ENCODE results near the gene SLC27A5. TPM values are rescaled to one million over a fixed set of nuclear protein-coding genes. Genes with fewer than 3 reads are reported as not detected.
A peak's percentile ranks its signal among the peaks of the same experiment; 100 is the strongest.

Gene SLC27A5
- total RNA-seq, 5 donors from 2014 or later (not counting 1 experiment from before 2014, with no cell fraction given): 8.4 to 18.3 (median 14.6) TPM

GRCh38 chr19:58558066-58558622 is 46.4 kb upstream of the SLC27A5 start, which contains the start of gene UBE2M:
Gene UBE2M, minus strand, starts transcription at chr19:58558611. Its CDS starts 230 bp downstream, at chr19:58558381.
- H3K27me3 Mint-ChIP-seq: no peaks in the 10 kb centered on the region
- under 1% methylated on average over 58 of the region's 62 CpGs for WGBS (ENCODE audit: insufficient coverage)
- Histone ChIP-seq H3K9me3 (no peaks in the 10 kb centered on the region), H3K27ac (ENCODE audit: low read length) (peak within 1 kb of the TSS; percentile 91), H3K4me1 (ENCODE audit: control insufficient read depth in 1 of 2, extremely low read depth in 1 of 2, insufficient read depth in 2 of 2, low read length in 2 of 2) (peaks cover 36 to 82% of the 10 kb centered on the region in 2 experiments), H3K4me3 (ENCODE audit: control insufficient read depth in 1 of 2, extremely low read depth in 1 of 2, low read length in 1 of 2) (peak within 1 kb of the TSS; percentile 82 to 94), H3K27me3 (replicated peaks in 1 of 2; ENCODE audit: control insufficient read depth in 2 of 2, extremely low read depth in 1 of 2, insufficient read depth in 2 of 2, low read length in 1 of 2) (peaks cover 0 to 4% of the 10 kb centered on the region in 2 experiments), H3K36me3 (ENCODE audit: control insufficient read depth in 2 of 2, extremely low read depth in 1 of 2, insufficient read depth in 1 of 2, low read length in 1 of 2) (peaks cover 0 to 16% of the 10 kb centered on the region in 2 donors)
- H3K4me1 Mint-ChIP-seq: peaks cover 71 to 80% (median 75%) of the 10 kb centered on the region in 3 donors
- H3K36me3 Mint-ChIP-seq: peaks cover 17% of the 10 kb centered on the region
- DNase-seq (peak in 33 of 35 experiments; percentile 43 to 78 (median 65)), ATAC-seq (replicated peaks in 1 of 4) (peak; percentile 4 to 26 (median 8))
- ChIA-PET CTCF (interaction anchor here in 1 of 2 donors (0.7 kb wide), 1 partner anchor 1033 kb away, joined by 4 read pairs; no protein-coding TSS in a partner anchor), POLR2A (interaction anchor here in 1 of 2 donors (1.0 kb wide), 1 partner anchor 14 kb away, joined by 3 read pairs; the partner anchor contains the start of gene TRIM28)
- no peaks in the 10 kb centered on the region for H3K9me3 Mint-ChIP-seq
- peak within 1 kb of the TSS; percentile 98 for H3K27ac Mint-ChIP-seq
- H3K4me3 Mint-ChIP-seq: peak within 1 kb of the TSS; percentile 97 to 98 (median 97)

DNA sequence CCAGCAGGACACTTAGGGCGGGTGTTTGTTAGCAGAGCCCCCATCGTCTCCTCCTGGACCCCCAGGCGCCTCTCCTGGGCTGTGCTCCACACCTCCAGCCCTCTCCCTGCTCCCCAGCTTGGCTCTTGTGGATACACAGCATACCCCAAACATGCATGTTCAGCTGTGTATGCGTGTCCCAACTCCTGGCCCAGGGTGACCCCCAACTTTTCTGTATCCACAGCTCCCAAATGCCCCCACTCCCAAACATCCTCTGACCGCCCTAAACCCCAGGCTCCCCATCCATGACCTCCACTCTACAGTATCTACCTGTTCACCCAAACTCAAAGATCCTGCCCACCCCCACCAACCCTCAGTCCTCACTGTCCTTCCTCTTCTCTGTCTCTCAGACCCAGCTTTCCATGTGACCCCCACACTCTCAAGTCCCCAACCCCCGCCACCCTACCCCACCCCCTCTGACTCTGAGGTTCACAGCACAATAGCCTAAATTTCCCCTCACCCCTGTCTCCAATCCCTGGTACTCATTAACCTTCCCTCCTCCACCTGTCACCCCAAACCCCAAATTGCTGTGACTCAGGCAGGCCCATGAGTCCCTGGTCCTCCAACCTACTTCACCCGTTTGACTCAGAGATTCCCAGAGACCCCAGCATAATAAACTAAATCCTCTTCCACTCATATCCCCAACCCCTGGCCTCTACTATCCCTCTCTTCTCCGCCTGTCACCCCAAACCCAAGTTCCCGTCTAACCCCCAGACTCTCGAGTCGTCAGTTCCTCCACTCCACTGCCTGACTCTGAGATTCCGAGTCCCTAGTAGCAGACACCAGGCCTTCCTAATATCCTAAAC is 45.7 kb upstream of the SLC27A5 start:
- Histone ChIP-seq H3K4me1 (ENCODE audit: control insufficient read depth in 1 of 2, extremely low read depth in 1 of 2, insufficient read depth in 2 of 2, low read length in 2 of 2) (peaks cover 32 to 77% of the 10 kb centered on the region in 2 experiments), H3K4me3 (ENCODE audit: control insufficient read depth in 1 of 2, extremely low read depth in 1 of 2, low read length in 1 of 2) (peak overlapping the region; percentile 82 to 90), H3K27ac (ENCODE audit: low read length) (peak overlapping the region; percentile 85), H3K9me3 (no peaks in the 10 kb centered on the region), H3K27me3 (replicated peaks in 1 of 2; ENCODE audit: control insufficient read depth in 2 of 2, extremely low read depth in 1 of 2, insufficient read depth in 2 of 2, low read length in 1 of 2) (peaks cover 0 to 4% of the 10 kb centered on the region in 2 experiments), H3K36me3 (ENCODE audit: control insufficient read depth in 2 of 2, extremely low read depth in 1 of 2, insufficient read depth in 1 of 2, low read length in 1 of 2) (peaks cover 0 to 23% of the 10 kb centered on the region in 2 donors)
- Mint-ChIP-seq H3K4me3 (peak overlapping the region; percentile 87 to 97 (median 90)), H3K9me3 (no peaks in the 10 kb centered on the region), H3K27me3 (no peaks in the 10 kb centered on the region), H3K36me3 (peaks cover 22% of the 10 kb centered on the region), H3K4me1 (peaks cover 71 to 83% (median 78%) of the 10 kb centered on the region in 3 donors), H3K27ac (peak overlapping the region; percentile 91 to 93)
- 31% methylated on average over 11 of the region's 12 CpGs for WGBS (ENCODE audit: insufficient coverage)
- POLR2A ChIA-PET: no interaction called here
- no peak for ATAC-seq (replicated peaks in 1 of 4)
- DNase-seq: peak in 1 of 35 experiments; percentile 28
- CTCF ChIA-PET: no interaction called here

GRCh38 chr19:58556622-58557220 is 44.9 kb upstream of the SLC27A5 start:
- Mint-ChIP-seq H3K27ac (peak overlapping the region; percentile 75 to 93), H3K36me3 (peaks cover 29% of the 10 kb centered on the region), H3K27me3 (no peaks in the 10 kb centered on the region), H3K4me3 (peak overlapping the region; percentile 87 to 97 (median 90)), H3K4me1 (peaks cover 72 to 77% (median 74%) of the 10 kb centered on the region in 3 donors), H3K9me3 (no peaks in the 10 kb centered on the region)
- DNase-seq (no peak), ATAC-seq (replicated peaks in 1 of 4) (no peak)
- POLR2A ChIA-PET: no interaction called here
- peaks cover 0 to 3% of the 10 kb centered on the region in 2 experiments for H3K27me3 ChIP-seq (replicated peaks in 1 of 2; ENCODE audit: control insufficient read depth in 2 of 2, extremely low read depth in 1 of 2, insufficient read depth in 2 of 2, low read length in 1 of 2)
- peak overlapping the region; percentile 85 for H3K27ac ChIP-seq (ENCODE audit: low read length)
- CTCF ChIA-PET: no interaction called here
- no peaks in the 10 kb centered on the region for H3K9me3 ChIP-seq
- H3K36me3 ChIP-seq (ENCODE audit: control insufficient read depth in 2 of 2, extremely low read depth in 1 of 2, insufficient read depth in 1 of 2, low read length in 1 of 2): peaks cover 0 to 30% of the 10 kb centered on the region in 2 donors
- H3K4me1 ChIP-seq (ENCODE audit: control insufficient read depth in 1 of 2, extremely low read depth in 1 of 2, insufficient read depth in 2 of 2, low read length in 2 of 2): peaks cover 26 to 71% of the 10 kb centered on the region in 2 experiments
- H3K4me3 ChIP-seq (ENCODE audit: control insufficient read depth in 1 of 2, extremely low read depth in 1 of 2, low read length in 1 of 2): peak overlapping the region in 1 of 2 donors; percentile 90
- 67% methylated on average over 2 of the region's 10 CpGs for WGBS (ENCODE audit: insufficient coverage)

- H3K4me3 Mint-ChIP-seq: peak overlapping the region; percentile 89 to 97 (median 90)
- H3K27me3 ChIP-seq (replicated peaks in 1 of 2; ENCODE audit: control insufficient read depth in 2 of 2, extremely low read depth in 1 of 2, insufficient read depth in 2 of 2, low read length in 1 of 2): no peaks in the 10 kb centered on the region
- H3K27ac ChIP-seq (ENCODE audit: low read length): peak overlapping the region; percentile 96
- no peaks in the 10 kb centered on the region for H3K9me3 ChIP-seq
- no peaks in the 10 kb centered on the region for H3K9me3 Mint-ChIP-seq
- ChIA-PET CTCF (no interaction called here), POLR2A (no interaction called here)
- H3K4me1 ChIP-seq (ENCODE audit: control insufficient read depth in 1 of 2, extremely low read depth in 1 of 2, insufficient read depth in 2 of 2, low read length in 2 of 2): peaks cover 24 to 65% of the 10 kb centered on the region in 2 experiments
- H3K27me3 Mint-ChIP-seq: no peaks in the 10 kb centered on the region
- no peak overlapping the region for H3K4me3 ChIP-seq (ENCODE audit: control insufficient read depth in 1 of 2, extremely low read depth in 1 of 2, low read length in 1 of 2)
- H3K27ac Mint-ChIP-seq: peak overlapping the region; percentile 30 to 75
- ATAC-seq (replicated peaks in 1 of 4): no peak
- 75% methylated on average over 1 of the region's 16 CpGs for WGBS (ENCODE audit: insufficient coverage)
- no peak for DNase-seq
- peaks cover 32% of the 10 kb centered on the region for H3K36me3 Mint-ChIP-seq
- peaks cover 0 to 37% of the 10 kb centered on the region in 2 donors for H3K36me3 ChIP-seq (ENCODE audit: control insufficient read depth in 2 of 2, extremely low read depth in 1 of 2, insufficient read depth in 1 of 2, low read length in 1 of 2)
- peaks cover 67 to 71% (median 70%) of the 10 kb centered on the region in 3 donors for H3K4me1 Mint-ChIP-seq
These were observed 44.3 kb upstream of the SLC27A5 start for GRCh38 chr19:58555920-58556621.

DNA sequence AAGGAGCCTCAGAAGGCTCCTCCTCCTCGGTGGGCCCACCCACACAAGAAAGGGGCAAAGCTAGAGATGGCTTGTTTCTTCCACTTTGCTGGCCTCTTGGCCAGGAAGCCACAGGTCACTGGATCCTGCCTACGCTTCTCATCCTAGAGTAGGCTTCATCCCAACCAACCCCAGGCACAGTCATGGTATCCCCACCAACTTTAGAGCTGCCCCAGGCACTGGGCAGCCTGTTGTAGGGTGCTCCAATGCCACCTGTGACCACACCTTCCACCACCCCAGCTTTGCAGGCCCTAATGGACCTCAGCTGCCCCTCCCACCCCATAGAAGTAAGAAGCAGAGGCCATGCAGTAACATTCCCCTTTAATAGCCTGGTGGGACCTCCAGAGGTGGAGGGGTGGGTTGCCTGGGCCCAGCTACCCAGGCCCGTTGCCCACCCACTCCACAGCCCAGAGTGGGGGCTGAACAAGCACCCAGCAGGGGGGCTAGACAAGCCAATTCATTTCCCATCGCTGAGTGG is 43.6 kb upstream of the SLC27A5 start:
- Histone ChIP-seq H3K4me3 (ENCODE audit: control insufficient read depth in 1 of 2, extremely low read depth in 1 of 2, low read length in 1 of 2) (peak overlapping the region; percentile 79 to 87), H3K9me3 (no peaks in the 10 kb centered on the region), H3K27ac (ENCODE audit: low read length) (peak overlapping the region; percentile 96), H3K36me3 (ENCODE audit: control insufficient read depth in 2 of 2, extremely low read depth in 1 of 2, insufficient read depth in 1 of 2, low read length in 1 of 2) (peaks cover 0 to 43% of the 10 kb centered on the region in 2 donors), H3K4me1 (ENCODE audit: control insufficient read depth in 1 of 2, extremely low read depth in 1 of 2, insufficient read depth in 2 of 2, low read length in 2 of 2) (peaks cover 24 to 59% of the 10 kb centered on the region in 2 experiments), H3K27me3 (replicated peaks in 1 of 2; ENCODE audit: control insufficient read depth in 2 of 2, extremely low read depth in 1 of 2, insufficient read depth in 2 of 2, low read length in 1 of 2) (no peaks in the 10 kb centered on the region)
- ChIA-PET POLR2A (no interaction called here), CTCF (interaction anchor here in 1 of 2 donors (0.8 to 1.1 kb wide), 2 partner anchors 12 to 35 kb away, joined by 3 to 8 read pairs; partner anchors contain the start of genes TRIM28 and ZBTB45)
- Mint-ChIP-seq H3K4me3 (peak overlapping the region; percentile 89 to 97 (median 96)), H3K36me3 (peaks cover 34% of the 10 kb centered on the region), H3K4me1 (peaks cover 63 to 67% (median 64%) of the 10 kb centered on the region in 3 donors), H3K9me3 (no peaks in the 10 kb centered on the region), H3K27ac (peak overlapping the region; percentile 94 to 96), H3K27me3 (no peaks in the 10 kb centered on the region)
- no peak for ATAC-seq (replicated peaks in 1 of 4)
- no peak for DNase-seq
- WGBS (ENCODE audit: insufficient coverage): 22% methylated on average over 1 of the region's 4 CpGs

Data from T-cell (primary cell).